Measurements from ENCODE around the gene GRM1. TPM values are rescaled to one million over a fixed set of nuclear protein-coding genes. Genes with fewer than 3 reads are reported as not detected.

Gene GRM1
- total and polyA plus RNA-seq, 2 donors (not counting 3 experiments of a cell fraction or from before 2014, with no cell fraction given): 0.07 TPM; not detected in 1

DNA sequence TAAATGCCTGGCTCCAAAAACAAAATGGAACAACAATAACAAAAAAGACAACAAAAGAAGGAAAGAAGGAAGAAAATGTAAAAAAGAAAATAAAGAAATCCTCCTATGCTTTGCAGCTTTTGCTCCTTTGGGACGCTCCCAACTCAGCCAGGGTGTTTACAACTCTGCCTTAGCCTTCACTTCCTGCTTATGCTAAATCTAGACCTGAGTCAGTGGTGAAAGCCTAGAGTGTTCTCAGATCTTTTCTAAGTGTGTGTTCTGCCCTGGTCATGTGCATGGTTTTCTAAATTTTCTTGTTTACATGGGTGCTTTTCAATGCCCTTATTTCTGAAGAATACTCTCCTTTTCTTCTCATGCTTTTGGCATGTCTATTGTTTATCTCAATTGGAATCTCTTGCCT is 19.5 kb upstream of the GRM1 start:
- no peak overlapping the region for H3K9ac ChIP-seq (replicated peaks; ENCODE audit: extremely low read depth, insufficient read depth, low read length)
- H3K9me3 ChIP-seq (replicated peaks; ENCODE audit: control insufficient read depth, insufficient read depth, low read length): no peaks in the 10 kb centered on the region
- dilution Hi-C loops (cut with MboI; ENCODE audit: extremely low pct_ligation_motif_present, low sequenced_read_pairs): no loop called here
- H3K4me2 ChIP-seq (ENCODE audit: insufficient read depth, low read length): no peak overlapping the region
- no peaks in the 10 kb centered on the region for H3K9me1 ChIP-seq (replicated peaks; ENCODE audit: control insufficient read depth, extremely low read depth, insufficient read depth, low read length)
- no peak for TF ChIP-seq MYC (IDR thresholded peaks at IDR 0.05; ENCODE audit: low read depth, low read length)
- TF ChIP-seq, protein P1, sequence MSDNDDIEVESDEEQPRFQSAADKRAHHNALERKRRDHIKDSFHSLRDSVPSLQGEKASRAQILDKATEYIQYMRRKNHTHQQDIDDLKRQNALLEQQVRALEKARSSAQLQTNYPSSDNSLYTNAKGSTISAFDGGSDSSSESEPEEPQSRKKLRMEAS (IDR thresholded peaks at IDR 0.05; ENCODE audit: insufficient read depth, insufficient read length): no peak
- no peak for TF ChIP-seq FOS (IDR thresholded peaks at IDR 0.05; ENCODE audit: borderline replicate concordance, insufficient read depth, low read length)
- TF ChIP-seq EZH2 (IDR thresholded peaks at IDR 0.05; ENCODE audit: borderline replicate concordance, low read depth, low read length, severe bottlenecking): no peak
- TF ChIP-seq POLR2AphosphoS5 (IDR thresholded peaks at IDR 0.05; ENCODE audit: insufficient read depth, low read depth, low read length): no peak
- no peak for TF ChIP-seq POLR2A (IDR thresholded peaks at IDR 0.05; ENCODE audit: low read depth, low read length)
- TF ChIP-seq, protein P2, sequence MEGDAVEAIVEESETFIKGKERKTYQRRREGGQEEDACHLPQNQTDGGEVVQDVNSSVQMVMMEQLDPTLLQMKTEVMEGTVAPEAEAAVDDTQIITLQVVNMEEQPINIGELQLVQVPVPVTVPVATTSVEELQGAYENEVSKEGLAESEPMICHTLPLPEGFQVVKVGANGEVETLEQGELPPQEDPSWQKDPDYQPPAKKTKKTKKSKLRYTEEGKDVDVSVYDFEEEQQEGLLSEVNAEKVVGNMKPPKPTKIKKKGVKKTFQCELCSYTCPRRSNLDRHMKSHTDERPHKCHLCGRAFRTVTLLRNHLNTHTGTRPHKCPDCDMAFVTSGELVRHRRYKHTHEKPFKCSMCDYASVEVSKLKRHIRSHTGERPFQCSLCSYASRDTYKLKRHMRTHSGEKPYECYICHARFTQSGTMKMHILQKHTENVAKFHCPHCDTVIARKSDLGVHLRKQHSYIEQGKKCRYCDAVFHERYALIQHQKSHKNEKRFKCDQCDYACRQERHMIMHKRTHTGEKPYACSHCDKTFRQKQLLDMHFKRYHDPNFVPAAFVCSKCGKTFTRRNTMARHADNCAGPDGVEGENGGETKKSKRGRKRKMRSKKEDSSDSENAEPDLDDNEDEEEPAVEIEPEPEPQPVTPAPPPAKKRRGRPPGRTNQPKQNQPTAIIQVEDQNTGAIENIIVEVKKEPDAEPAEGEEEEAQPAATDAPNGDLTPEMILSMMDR (IDR thresholded peaks at IDR 0.05; ENCODE audit: extremely low read depth in 1 of 2, insufficient read depth in 1 of 2, low read depth in 1 of 2, low read length in 2 of 2): no peak
- no peak for TF ChIP-seq JUN (IDR thresholded peaks at IDR 0.05; ENCODE audit: borderline replicate concordance, insufficient read depth, insufficient read length, low read depth)
- no peak for TF ChIP-seq GATA2 (IDR thresholded peaks at IDR 0.05; ENCODE audit: insufficient read depth, insufficient read length, low read depth, low read length)
- H3K27ac ChIP-seq (ENCODE audit: insufficient read depth, low read depth, low read length): no peak overlapping the region
- no peaks in the 10 kb centered on the region for H4K20me1 ChIP-seq (replicated peaks; ENCODE audit: control insufficient read depth, extremely low read depth, insufficient read depth, low read length)
- H3K79me2 ChIP-seq (ENCODE audit: control insufficient read depth, insufficient read depth, low read length): no peaks in the 10 kb centered on the region
- no peaks in the 10 kb centered on the region for H3K27me3 ChIP-seq (ENCODE audit: control insufficient read depth in 2 of 2, insufficient read depth in 2 of 2, low read length in 2 of 2)
- FAIRE-seq (no peak), DNase-seq (ENCODE audit: low read depth, low spot score) (no peak)
- H2AFZ ChIP-seq (ENCODE audit: low read depth, low read length): no peak overlapping the region
- no peak overlapping the region for H3K4me3 ChIP-seq (replicated peaks in 1 of 3; ENCODE audit: insufficient read depth in 1 of 3, low read depth in 1 of 3, low read length in 3 of 3)
- H3K36me3 ChIP-seq (ENCODE audit: control insufficient read depth in 2 of 2, extremely low read depth in 1 of 2, insufficient read depth in 2 of 2, low read length in 2 of 2): no peaks in the 10 kb centered on the region
- intact Hi-C loops (cut with micrococcal nuclease): no loop called here
- ChIA-PET CTCF (no interaction called here), POLR2A (no interaction called here)
- no TSS peak for BruUV-seq (replicated peaks)
- no peaks in the 10 kb centered on the region for H3K4me1 ChIP-seq (ENCODE audit: control insufficient read depth, extremely low read depth, insufficient read depth, low read length)

Data from endothelial cell of umbilical vein (primary cell).